Neural crest cell (in vitro differentiated cells): Measurements from ENCODE around the gene IGFN1. TPM values are rescaled to one million over a fixed set of nuclear protein-coding genes. Genes with fewer than 3 reads are reported as not detected.
"Not testable (repeated sequence)": the region's sequence is repeated elsewhere in the genome, so short reads cannot be mapped to it uniquely, and the experiment has no call there.

Source experiments
- DNase-seq: peaks from one replicate; pipeline ENCODE4 v3.0.0; 2021; ENCODE audit warnings: low read depth, mixed read lengths, low spot score
- H3K27ac Mint-ChIP-seq: one replicate; pipeline ENCODE4 v1.8.0; 2021; ENCODE audit warnings: mild to moderate bottlenecking, mixed read lengths; ENCODE audit not compliant: unreplicated experiment
- H3K27me3 Mint-ChIP-seq: 2 replicates; pipeline ENCODE4 v1.8.0; 2021; ENCODE audit warnings: low read depth, mild to moderate bottlenecking, mixed read lengths
- H3K36me3 Mint-ChIP-seq: 2 replicates; pipeline ENCODE4 v1.8.0; 2021; ENCODE audit warnings: low read depth, mild to moderate bottlenecking, mixed read lengths
- H3K4me1 Mint-ChIP-seq: 2 replicates; pipeline ENCODE4 v1.8.0; 2021; ENCODE audit warnings: mixed read lengths
- H3K4me3 Mint-ChIP-seq: one replicate; pipeline ENCODE4 v1.8.0; 2021; ENCODE audit warnings: mild to moderate bottlenecking, mixed read lengths
- H3K9me3 Mint-ChIP-seq: 2 replicates; pipeline ENCODE4 v1.8.0; 2021; ENCODE audit warnings: mixed read lengths
- CTCF ChIP-seq: fragments of 200-600 bp; sonication (generic); conservative IDR thresholded peaks from 2 replicates; pipeline ENCODE4 v1.5.0; 2021; ENCODE audit warnings: antibody characterized with exemption, mild to moderate bottlenecking
- total RNA-seq: library from RNA; stranded (reverse); gene quantifications from 2 replicates; pipeline ENCODE4 v1.2.1, GENCODE V29; 2021

Gene IGFN1
- total RNA-seq, 1 donor from 2014 or later, result not detected

GRCh38 chr1:201253411-201253810 lies 62.8 kb downstream of the IGFN1 start:
- Mint-ChIP-seq H3K27me3 (no peaks in the 10 kb centered on the region), H3K36me3 (no peaks in the 10 kb centered on the region), H3K9me3 (no peaks in the 10 kb centered on the region), H3K4me1 (no peaks in the 10 kb centered on the region), H3K4me3 (no peak overlapping the region), H3K27ac (peak overlapping the region; percentile 37)
- TF ChIP-seq CTCF, result no peak
- no peak for DNase-seq

GRCh38 chr1:201253906-201254624 lies 63.4 kb downstream of the IGFN1 start:
- no peak overlapping the region for H3K27ac Mint-ChIP-seq
- H3K4me3 Mint-ChIP-seq, result no peak overlapping the region
- H3K36me3 Mint-ChIP-seq, result no peaks in the 10 kb centered on the region
- no peak for TF ChIP-seq CTCF
- DNase-seq, result no peak
- H3K4me1 Mint-ChIP-seq, result no peaks in the 10 kb centered on the region
- H3K9me3 Mint-ChIP-seq, result no peaks in the 10 kb centered on the region
- H3K27me3 Mint-ChIP-seq, result peaks cover 4% of the 10 kb centered on the region

GRCh38 chr1:201254625-201255478 lies 64.2 kb downstream of the IGFN1 start:
- Mint-ChIP-seq H3K4me3 (no peak overlapping the region), H3K27me3 (peaks cover 8% of the 10 kb centered on the region), H3K9me3 (no peaks in the 10 kb centered on the region), H3K4me1 (no peaks in the 10 kb centered on the region), H3K27ac (no peak overlapping the region), H3K36me3 (no peaks in the 10 kb centered on the region)
- DNase-seq, result peak; percentile 96
- peak; percentile 98 for TF ChIP-seq CTCF

- no peak overlapping the region for H3K4me3 Mint-ChIP-seq
- no peaks in the 10 kb centered on the region for H3K36me3 Mint-ChIP-seq
- H3K4me1 Mint-ChIP-seq, result peaks cover 4% of the 10 kb centered on the region
- no peaks in the 10 kb centered on the region for H3K9me3 Mint-ChIP-seq
- peaks cover 16% of the 10 kb centered on the region for H3K27me3 Mint-ChIP-seq
- no peak overlapping the region for H3K27ac Mint-ChIP-seq
- no peak for DNase-seq
- TF ChIP-seq CTCF, result no peak
Measured at GRCh38 chr1:201255479-201256362, 65.1 kb downstream of the IGFN1 start.

GRCh38 chr1:201258132-201258531 lies 67.5 kb downstream of the IGFN1 start:
- H3K27ac Mint-ChIP-seq, H3K4me1 Mint-ChIP-seq, H3K9me3 Mint-ChIP-seq, H3K36me3 Mint-ChIP-seq, H3K4me3 Mint-ChIP-seq, DNase-seq: not testable (repeated sequence)
- peaks cover 27% of the 10 kb centered on the region for H3K27me3 Mint-ChIP-seq
